ENCODE results near the gene AP3S1.
"Not testable (repeated sequence)": the region's sequence is repeated elsewhere in the genome, so short reads cannot be mapped to it uniquely, and the experiment has no call there.

The AP3S1 gene

GRCh38 chr5:115873392-115873791 lies 31.7 kb downstream of the AP3S1 start:
- DNase-seq: no peak

GRCh38 chr5:115875447-115875846 lies 33.7 kb downstream of the AP3S1 start:
- DNase-seq: no peak

- not testable (repeated sequence) for DNase-seq
Measured at GRCh38 chr5:115877342-115877741, 35.6 kb downstream of the AP3S1 start.

GRCh38 chr5:115882434-115882833 lies 40.7 kb downstream of the AP3S1 start:
- DNase-seq: not testable (repeated sequence)

- no peak for DNase-seq
Measured at GRCh38 chr5:115884704-115885103, 43.0 kb downstream of the AP3S1 start.

- DNase-seq: not testable (repeated sequence)
Measured at GRCh38 chr5:115885208-115885607, 43.5 kb downstream of the AP3S1 start.

GRCh38 chr5:115888027-115888426 lies 46.3 kb downstream of the AP3S1 start:
- no peak for DNase-seq

- DNase-seq: no peak
Measured at GRCh38 chr5:115892021-115892420, 50.3 kb downstream of the AP3S1 start.

GRCh38 chr5:115894342-115894741 lies 52.6 kb downstream of the AP3S1 start:
- no peak for DNase-seq

- no peak for DNase-seq
Measured at GRCh38 chr5:115895821-115896220, 54.1 kb downstream of the AP3S1 start.

- DNase-seq: no peak
Measured at GRCh38 chr5:115898656-115899055, 56.9 kb downstream of the AP3S1 start.

GRCh38 chr5:115907177-115907576 lies 65.4 kb downstream of the AP3S1 start:
- no peak for DNase-seq

- DNase-seq: not testable (repeated sequence)
Measured at GRCh38 chr5:115913623-115914400, 72.1 kb downstream of the AP3S1 start.

GRCh38 chr5:115920171-115920725 lies 78.5 kb downstream of the AP3S1 start:
- no peak for DNase-seq

GRCh38 chr5:115928578-115929407 lies 87.1 kb downstream of the AP3S1 start:
- not testable (repeated sequence) for DNase-seq

GRCh38 chr5:115930171-115930570 lies 88.4 kb downstream of the AP3S1 start:
- DNase-seq: not testable (repeated sequence)

GRCh38 chr5:115930630-115931337 lies 89.0 kb downstream of the AP3S1 start:
- DNase-seq: no peak

- DNase-seq: no peak
Measured at GRCh38 chr5:115932991-115933390, 91.3 kb downstream of the AP3S1 start.

- DNase-seq: no peak
Measured at GRCh38 chr5:115934388-115934974, 92.7 kb downstream of the AP3S1 start.

- DNase-seq: no peak
Measured at GRCh38 chr5:115936031-115936430, 94.3 kb downstream of the AP3S1 start.

GRCh38 chr5:115939059-115939458 lies 97.3 kb downstream of the AP3S1 start:
- DNase-seq: no peak

GRCh38 chr5:115940080-115940810 lies 98.5 kb downstream of the AP3S1 start:
- no peak for DNase-seq
